Measurements from ENCODE around the gene CDC42EP5.
"Not testable (repeated sequence)": the region's sequence is repeated elsewhere in the genome, so short reads cannot be mapped to it uniquely, and the experiment has no call there.

Gene CDC42EP5

DNA sequence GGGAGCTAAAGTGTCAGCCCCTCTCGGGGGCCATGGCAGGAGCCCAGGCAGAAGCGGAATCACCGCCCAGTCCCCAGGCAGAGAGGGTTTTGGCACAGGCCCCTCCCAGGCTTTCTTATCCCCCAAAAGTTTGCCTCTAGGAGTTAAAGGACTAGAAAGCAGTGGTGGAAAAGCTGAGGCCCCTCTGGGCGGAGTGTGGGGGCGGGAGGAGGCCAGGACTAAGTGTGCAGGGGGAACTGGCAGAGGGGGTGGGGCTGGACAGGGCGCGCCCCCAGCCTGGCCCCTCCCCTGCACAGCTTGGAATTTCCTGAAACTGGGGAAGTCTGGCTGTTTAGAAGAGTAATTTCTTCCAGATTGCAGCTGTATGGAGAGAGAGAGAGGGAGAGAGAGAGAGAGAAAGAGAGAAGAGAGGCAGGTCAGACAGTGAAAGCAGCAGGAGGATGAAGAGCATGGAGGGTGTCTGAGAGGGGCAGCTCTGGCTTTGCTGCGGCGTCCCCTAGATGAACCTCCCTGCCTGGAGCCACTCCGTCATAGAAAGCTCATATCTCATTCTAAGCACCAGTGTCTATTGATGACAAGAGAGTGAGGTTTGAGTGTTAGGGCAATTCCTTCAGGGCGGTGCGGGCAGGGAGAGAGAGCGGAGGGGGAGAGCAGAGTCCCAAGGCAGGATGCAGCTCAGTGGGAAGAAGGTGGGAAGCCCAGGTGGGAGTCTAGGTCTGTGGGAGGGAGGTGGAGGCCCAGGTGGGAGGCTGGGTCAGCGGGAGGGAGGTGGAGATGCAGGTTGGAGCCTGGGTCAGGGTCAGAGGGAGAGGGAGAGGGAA is at the start of gene CDC42EP5:
TSS of gene CDC42EP5 (minus strand) at position 226 of the 821 bp plus-strand sequence. CDS start 7,749 bp downstream, outside the sequence.
- no peak for DNase-seq

GRCh38 chr19:54521860-54522513 is 48.9 kb upstream of the CDC42EP5 start:
- no peak for DNase-seq

DNA sequence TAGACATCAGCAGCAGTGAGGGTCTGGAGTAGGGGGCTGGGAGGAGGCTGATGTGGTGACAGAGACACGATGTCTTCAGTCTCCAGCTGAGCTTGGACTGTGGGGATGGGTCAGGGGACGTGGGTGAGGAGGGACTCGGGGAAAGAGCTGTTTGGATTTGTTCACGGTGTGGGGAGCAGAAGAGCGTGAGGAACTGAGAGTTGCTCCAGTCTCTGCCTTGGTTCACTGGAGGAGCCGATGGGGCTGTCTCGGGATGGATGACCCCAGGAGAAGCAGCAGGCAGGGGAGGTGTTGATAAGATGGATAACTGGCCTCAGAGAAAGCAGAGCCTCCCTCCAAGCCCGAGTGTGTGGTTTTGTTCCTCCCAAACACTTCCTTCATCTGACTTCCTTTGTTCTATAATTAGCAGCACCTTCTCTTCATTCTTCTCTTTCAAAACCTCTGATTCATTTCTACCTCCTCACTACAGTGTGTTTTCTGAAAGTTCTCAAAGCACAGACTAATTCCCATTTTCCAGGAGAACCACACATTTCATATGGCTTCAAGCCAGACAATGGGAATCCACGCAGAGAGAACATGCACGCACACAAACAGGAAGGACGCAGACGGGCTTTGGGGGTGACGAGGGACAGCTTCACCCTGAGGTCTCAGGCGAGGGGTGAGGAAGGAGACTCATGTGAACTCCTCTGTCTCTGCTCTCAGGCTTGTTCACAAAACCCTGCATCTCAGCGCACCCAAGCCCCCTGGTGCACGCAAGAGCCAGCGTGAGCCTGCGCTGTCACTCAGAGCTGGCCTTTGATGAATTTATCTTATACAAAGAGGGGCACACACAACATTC is 48.1 kb upstream of the CDC42EP5 start:
- DNase-seq: no peak

GRCh38 chr19:54518844-54519243 is 45.7 kb upstream of the CDC42EP5 start:
- DNase-seq: no peak

- DNase-seq: no peak
Observed at GRCh38 chr19:54517483-54517882, 44.4 kb upstream of the CDC42EP5 start.

DNA sequence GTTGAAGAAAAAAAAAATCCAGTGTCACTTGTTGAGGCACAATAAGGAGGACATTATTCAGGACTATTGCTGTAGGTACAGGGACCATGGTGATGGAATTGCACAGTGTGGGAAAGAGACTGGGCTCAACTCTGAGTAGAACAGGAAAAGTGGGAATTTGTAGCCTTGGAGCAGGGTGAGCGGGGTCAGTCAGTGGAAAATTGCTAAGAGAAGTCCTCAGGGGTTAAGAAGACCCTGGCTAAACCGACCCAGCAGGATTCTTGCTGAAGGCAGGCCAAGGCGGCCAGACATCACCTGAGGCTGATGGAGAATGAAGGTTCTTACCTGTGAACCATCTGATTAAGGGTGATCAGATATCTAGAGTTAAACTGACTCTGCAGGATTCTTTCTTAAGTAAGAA is 42.1 kb upstream of the CDC42EP5 start:
- no peak for DNase-seq

DNA sequence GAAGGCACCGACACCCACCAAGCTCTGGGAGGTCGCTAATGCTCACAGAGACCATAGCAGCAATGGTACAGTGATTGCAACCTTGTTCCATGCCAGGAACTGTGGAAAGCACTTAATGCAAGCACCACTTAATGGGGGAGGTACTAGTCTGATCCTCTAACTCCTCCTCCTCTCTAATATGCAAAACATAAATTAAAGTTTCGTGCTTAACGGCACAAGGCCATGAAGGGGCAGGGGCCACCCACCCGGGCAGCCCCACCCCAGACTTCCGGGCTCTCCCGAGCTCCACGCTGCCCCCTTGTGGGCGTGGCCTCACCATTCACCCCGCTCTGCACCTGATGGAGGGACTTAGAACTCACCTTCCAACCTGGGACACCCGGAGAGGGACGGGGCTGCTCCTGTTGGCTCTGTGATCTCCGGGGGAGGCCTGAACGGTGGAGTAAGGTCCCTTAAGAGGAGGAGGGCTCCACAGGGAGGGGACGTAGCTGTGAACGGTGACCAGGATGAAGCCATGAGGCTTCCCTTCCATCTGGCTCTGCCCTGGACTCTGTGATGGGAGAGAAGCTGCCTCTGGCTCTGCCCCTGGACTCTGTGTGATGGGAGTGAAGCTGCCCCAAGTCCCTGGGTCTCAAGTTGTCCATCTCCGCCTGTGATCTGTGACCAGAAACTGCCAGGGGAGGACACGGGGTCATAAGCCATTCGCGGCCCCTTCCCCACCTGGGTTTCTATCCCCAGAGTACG is 36.3 kb upstream of the CDC42EP5 start:
- not testable (repeated sequence) for DNase-seq

DNA sequence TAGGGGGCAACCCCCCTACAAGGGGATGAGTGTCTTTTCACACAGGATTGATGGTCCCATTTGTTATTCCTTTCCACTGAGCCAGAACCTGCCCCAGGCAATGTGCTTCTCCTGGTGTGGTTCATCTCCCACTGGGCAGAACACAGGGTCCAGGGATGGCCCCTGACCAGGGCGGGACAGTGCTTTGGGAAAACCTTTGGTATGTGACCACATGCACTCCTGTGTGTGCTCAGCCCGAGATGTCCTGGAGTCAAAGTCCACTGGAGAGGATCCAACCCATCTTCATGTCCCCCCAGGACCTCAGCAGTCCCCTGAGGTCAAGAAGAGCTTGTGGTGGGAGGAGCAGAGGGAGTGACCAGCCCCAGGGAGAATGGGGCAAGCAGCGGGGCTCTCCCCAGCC is 35.4 kb upstream of the CDC42EP5 start:
- DNase-seq: not testable (repeated sequence)

DNA sequence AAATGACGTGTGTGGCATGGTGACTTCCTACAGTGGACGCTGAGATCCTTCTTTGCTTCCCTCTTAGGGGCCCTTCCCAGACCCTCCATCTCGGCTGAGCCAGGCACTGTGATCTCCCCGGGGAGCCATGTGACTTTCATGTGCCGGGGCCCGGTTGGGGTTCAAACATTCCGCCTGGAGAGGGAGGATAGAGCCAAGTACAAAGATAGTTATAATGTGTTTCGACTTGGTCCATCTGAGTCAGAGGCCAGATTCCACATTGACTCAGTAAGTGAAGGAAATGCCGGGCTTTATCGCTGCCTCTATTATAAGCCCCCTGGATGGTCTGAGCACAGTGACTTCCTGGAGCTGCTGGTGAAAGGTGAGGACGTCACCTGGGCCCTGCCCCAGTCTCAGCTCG is 34.7 kb upstream of the CDC42EP5 start:
- DNase-seq: no peak

DNA sequence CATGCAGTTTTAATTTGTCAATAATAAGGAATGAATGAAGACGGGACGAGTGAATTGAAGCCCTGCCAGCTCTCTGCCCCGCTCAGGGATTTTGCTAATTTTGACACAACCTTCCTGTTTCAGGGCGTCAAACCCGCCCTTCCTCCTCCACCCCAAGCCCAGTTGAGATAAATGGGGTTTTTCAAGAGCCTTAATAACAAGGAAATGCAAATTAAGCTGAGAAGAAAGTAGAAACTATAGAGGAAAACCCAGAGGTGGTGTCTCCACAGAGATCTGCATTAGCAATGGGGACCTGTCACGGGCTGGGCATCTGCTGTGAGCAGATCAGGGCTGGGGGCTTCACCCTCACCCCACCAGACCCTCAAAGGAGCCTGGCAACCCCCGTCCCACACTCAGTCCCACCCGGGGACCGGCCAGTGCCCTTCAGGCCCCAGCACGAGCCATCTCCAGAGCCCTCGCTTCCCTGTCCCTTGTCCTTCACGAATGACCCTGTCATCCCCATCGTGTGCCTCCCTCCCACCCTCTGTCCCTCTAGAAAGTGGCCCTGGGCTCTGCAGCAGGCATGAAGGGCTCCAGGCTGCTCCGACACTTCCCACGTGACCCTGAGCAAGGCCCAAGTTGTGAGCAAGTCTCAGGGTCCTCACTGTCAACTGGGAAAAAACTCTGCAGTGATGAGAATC is 34.1 kb upstream of the CDC42EP5 start:
- DNase-seq: not testable (repeated sequence)

DNA sequence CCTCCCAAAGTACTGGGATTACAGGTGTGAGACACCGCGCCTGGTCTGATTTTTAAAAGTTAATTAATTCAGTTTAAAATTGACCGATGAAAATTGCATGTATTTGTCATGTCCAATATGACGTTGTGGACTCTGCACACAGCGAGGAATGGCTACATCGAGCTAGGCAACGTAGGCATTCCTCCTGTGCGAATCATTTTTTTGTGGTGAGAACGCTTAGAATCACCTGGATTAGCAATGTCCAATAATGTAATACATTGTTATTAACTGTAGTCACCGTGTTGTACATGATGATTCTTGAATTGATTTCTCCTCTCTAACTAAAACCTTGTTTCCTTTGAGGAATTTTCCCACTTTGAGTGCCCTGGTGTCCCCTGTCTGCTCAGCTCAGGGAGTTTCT is 33.0 kb upstream of the CDC42EP5 start:
- no peak for DNase-seq

DNA sequence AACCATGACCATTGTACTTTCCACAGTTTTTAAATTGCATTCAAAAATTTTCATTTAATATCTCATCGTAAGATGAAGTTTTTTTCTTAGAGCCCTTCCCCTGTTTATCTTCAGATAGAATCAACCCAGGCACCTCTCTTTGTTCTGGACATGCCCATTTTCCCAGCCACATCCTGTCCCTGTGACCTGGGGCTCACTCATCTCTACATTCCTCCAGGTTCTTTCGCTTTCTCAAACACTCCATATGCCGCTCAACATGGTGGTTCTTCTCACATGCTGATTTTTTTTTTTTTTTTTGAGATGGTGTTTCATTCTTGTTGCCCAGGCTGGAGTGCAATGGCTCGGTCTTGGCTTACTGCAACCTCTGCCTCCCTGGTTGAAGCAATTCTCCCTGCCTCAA is 32.4 kb upstream of the CDC42EP5 start:
- DNase-seq: not testable (repeated sequence)

DNA sequence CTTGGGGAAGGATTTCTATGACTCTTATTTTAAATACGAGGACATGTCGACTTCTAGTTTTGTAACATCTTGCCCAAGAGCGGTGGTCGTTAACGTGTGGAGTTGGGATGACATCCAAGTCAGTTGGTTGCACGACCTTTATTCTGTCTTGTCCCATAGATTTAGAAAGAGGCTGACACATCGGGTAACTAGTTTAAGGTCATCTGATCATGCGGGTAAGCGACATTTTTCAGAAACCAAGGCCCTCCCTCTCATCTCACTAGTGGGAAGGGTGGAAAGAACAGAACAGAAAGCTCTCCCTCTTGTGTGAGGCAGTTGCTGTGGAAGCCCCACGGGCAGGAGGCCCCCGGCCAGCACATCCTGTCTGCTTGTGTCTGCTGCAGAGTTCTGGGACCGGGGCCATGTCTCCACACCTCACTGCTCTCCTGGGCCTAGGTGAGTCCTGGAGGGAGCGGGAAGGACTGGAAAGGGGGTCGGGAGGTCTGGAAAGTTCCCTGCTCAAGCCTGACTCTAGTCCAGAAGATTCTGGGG is 29.5 kb upstream of the CDC42EP5 start, which contains the start of gene LAIR2:
TSS of gene LAIR2 (plus strand) at position 314 of the 531 bp plus-strand sequence. CDS start at position 402, 88 bp downstream.
- DNase-seq: no peak

DNA sequence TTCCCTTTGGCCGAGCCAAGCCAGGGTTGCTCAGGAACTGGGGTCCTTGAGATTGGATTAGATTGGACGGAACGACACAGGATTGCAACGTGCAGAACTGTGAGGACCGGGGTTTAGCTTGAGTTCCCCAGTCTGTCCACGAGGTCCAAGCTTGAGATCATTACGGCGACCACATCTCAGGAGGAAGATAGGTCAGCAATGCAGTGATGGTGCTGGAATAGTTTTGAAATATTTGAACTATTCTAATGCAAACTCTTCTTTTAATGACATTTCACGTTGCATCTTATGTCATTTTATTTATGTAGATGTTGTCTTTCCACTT is 25.3 kb upstream of the CDC42EP5 start:
- not testable (repeated sequence) for DNase-seq

DNA sequence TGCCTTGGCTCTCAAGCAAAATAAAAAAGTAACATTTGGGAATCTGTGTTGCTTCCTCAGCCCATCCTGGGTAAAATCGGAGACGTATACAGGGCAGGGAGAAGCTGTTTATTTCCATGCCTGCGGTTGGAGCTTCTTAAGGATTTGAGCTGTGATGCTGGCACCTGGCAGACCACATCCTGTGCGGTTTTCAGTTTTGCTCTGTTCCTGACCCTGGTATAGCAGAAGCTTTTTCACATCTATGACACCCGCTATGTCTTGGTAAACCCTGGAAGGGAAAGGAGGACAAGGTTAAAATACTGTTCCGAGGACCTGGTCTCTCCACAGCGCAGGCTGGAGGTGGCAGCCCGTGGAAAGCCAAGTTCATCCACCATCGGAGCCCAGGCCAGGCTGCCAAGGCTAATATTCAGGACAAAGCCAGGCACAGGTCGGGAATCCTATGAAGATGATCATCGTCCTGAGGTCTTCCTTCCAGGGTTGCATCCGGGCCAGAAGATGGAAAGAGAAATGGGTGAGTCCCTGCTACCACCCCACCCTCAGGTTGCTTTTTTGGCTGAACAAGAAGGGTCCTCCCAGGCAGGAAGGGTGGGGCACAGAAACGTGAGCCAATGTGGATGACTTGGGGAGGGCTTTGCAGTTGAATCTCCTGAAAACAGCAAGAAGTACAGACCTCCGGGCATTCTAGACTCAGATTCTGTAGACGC is 24.8 kb upstream of the CDC42EP5 start:
- not testable (repeated sequence) for DNase-seq

DNA sequence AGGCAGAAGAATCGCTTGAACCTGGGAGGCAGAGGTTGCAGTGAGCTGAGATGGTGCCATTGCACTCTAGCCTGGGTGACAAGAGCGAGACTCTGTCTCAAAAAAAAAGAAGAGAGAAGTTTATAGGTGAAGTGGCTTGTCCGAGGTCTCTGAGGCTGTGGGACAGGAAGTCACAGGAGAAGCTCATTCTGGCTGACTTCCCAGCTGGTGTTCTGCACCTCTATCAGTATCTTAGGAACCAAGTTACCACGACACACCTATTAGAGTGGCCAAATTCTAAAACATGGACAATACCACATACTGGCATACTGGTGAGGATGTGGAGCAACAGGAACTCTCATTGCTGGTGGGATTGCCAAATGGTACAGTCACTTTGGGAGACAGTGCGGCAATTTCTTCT is 22.2 kb upstream of the CDC42EP5 start:
- not testable (repeated sequence) for DNase-seq

DNA sequence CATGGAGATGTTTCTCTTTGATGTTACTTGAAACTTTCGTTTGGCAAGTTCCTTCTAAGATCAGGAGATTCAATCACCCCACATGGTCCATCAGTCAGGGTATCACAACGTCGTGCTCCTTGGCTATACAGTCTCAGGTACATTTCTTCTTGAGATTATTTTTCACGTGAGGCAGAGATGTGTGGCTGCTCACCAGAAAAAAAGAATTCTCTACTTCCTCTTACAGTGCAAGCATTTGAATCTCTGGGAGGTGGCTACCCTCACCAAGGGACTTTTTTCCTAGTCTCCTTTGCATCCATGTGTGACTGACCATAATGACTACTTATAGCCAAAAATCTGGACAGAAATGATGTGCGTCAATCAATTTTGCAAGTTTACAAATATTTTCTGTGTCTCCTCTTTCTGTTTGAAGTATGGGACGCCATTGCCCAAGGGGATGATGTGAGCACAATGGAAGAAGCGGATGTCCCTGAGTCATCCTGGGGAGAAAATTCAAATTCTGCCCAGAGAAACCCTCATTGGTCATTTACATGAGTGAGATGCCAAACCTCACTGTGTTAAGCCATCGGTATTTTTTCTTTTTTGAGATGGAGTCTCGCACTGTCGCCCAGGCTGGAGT is 21.0 kb upstream of the CDC42EP5 start:
- no peak for DNase-seq

DNA sequence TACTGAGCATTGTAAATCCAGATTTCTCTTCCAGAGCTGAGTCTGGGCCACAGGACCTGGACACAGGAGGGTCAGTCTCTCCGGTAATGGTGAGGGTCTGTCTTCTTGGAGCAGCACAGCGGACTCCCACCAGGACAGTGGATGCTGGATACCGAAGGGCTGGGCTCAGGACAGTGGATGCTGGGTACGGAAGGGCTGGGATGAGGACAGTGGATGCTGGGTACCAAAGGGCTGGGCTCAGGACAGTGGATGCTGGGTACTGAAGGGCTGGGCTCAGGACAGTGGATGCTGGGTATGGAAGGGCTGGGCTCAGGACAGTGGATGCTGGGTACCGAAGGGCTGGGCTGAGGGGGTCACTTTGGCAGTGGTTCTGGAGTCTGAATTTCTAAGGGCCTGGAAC is 20.0 kb upstream of the CDC42EP5 start:
- not testable (repeated sequence) for DNase-seq

- no peak for DNase-seq
Observed at GRCh38 chr19:54492568-54492967, 19.5 kb upstream of the CDC42EP5 start.

- no peak for DNase-seq
Observed at GRCh38 chr19:54489766-54490165, 16.7 kb upstream of the CDC42EP5 start.

GRCh38 chr19:54489341-54489740 is 16.2 kb upstream of the CDC42EP5 start:
- DNase-seq: no peak

Measured in DMS 273 treated with DMSO at 0.1 percent for 48 hours (cell line).